Activated CD4-positive, alpha-beta memory T cell treated with anti-CD3 and anti-CD28 coated beads for 36 hours (primary cell): ENCODE data around the gene PAEP. TPM values are rescaled to one million over a fixed set of nuclear protein-coding genes. Genes with fewer than 3 reads are reported as not detected.
"Not testable (repeated sequence)": the region's sequence is repeated elsewhere in the genome, so short reads cannot be mapped to it uniquely, and the experiment has no call there.

ENCODE experiments used
- CTCF ChIA-PET: fragments of 350-600 bp; sonication (Branson Sonifier 250); formaldehyde crosslinking; loops from one replicate; lab custom pipeline; 2021; ENCODE audit warnings: antibody characterized with exemption, inconsistent platforms; lab: Charles Lee
- POLR2A ChIA-PET: fragments of 350-600 bp; sonication (Branson Sonifier 250); formaldehyde crosslinking; loops from one replicate; lab custom pipeline; 2021; ENCODE audit warnings: antibody characterized with exemption; lab: Charles Lee
- DNase-seq: peaks from one replicate; pipeline ENCODE4 v3.0.0-alpha.2; 2020
- H3K27ac Mint-ChIP-seq: one replicate; pipeline ENCODE4 v1.8.0; 2021; ENCODE audit warnings: mixed read lengths
- H3K27me3 Mint-ChIP-seq: one replicate; pipeline ENCODE4 v1.8.0; 2021; ENCODE audit warnings: mixed read lengths
- H3K36me3 Mint-ChIP-seq: one replicate; pipeline ENCODE4 v1.8.0; 2021; ENCODE audit warnings: mixed read lengths
- H3K4me1 Mint-ChIP-seq: one replicate; pipeline ENCODE4 v1.8.0; 2021; ENCODE audit warnings: low read depth, mixed read lengths
- H3K4me3 Mint-ChIP-seq: one replicate; pipeline ENCODE4 v1.8.0; 2021; ENCODE audit warnings: mild to moderate bottlenecking, mixed read lengths
- H3K9me3 Mint-ChIP-seq: one replicate; pipeline ENCODE4 v1.8.0; 2021; ENCODE audit warnings: mixed read lengths
- intact Hi-C: fragments of 100-400 bp; cut with micrococcal nuclease; formaldehyde crosslinking; loops from one replicate; pipeline ENCODE4 v1.15.1; 2023
- total RNA-seq, 2 experiments: library from RNA; stranded (reverse); gene quantifications; one replicate each; pipeline ENCODE4 v1.2.3, GENCODE V29; 2021

The PAEP gene
- total RNA-seq, 2 experiments from 2014 or later: not detected

DNA sequence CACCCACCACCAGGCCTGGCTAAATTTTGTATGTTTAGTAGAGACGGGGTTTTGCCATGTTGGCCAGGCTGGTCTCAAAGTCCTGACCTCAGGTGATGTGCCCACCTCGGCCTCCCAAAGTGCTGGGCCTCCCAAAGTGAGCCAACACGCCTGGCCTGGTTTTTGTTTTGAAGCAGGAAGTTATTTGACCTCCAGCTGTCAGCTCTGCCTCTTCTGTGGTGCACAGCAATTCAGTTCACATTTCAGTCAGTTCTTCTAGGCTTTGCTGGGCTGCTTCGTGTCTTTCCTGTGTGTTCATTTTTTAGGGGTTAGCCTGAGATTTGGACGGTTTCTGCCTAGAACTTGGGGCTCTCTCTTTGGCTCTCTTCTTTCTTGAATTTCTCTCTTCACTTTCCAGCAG lies 31.4 kb upstream of the PAEP start:
- ChIA-PET POLR2A (no interaction called here), CTCF (no interaction called here)
- Mint-ChIP-seq H3K4me3 (no peak overlapping the region), H3K36me3 (no peaks in the 10 kb centered on the region), H3K4me1 (no peaks in the 10 kb centered on the region), H3K27me3 (peaks cover 11% of the 10 kb centered on the region), H3K27ac (no peak overlapping the region), H3K9me3 (no peaks in the 10 kb centered on the region)
- peak; percentile 7 for DNase-seq
- intact Hi-C loops: no loop called here

DNA sequence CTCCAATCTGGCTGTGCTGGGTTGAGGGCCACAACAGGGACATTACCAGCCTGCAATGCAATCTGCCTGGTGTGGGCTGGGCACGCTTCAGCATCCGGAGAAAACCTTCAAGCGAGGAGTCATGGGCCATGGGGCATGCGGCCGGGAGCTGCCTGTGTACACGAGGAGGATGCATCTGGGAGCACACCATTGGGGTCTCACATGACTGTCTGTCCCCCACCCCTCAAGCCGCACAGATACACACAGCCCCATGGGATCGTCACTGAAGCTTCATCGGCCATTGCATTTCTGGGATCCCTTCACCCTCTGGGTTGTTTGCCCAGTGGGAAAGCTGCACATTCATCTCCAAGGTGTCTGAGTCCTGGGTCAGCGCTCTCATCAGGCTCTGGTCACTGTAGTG lies 30.5 kb upstream of the PAEP start:
- Mint-ChIP-seq H3K36me3 (no peaks in the 10 kb centered on the region), H3K4me1 (no peaks in the 10 kb centered on the region), H3K27me3 (peaks cover 11% of the 10 kb centered on the region), H3K27ac (no peak overlapping the region), H3K4me3 (no peak overlapping the region), H3K9me3 (no peaks in the 10 kb centered on the region)
- intact Hi-C loops: no loop called here
- CTCF ChIA-PET: no interaction called here
- peak; percentile 1 for DNase-seq
- POLR2A ChIA-PET: no interaction called here

DNA sequence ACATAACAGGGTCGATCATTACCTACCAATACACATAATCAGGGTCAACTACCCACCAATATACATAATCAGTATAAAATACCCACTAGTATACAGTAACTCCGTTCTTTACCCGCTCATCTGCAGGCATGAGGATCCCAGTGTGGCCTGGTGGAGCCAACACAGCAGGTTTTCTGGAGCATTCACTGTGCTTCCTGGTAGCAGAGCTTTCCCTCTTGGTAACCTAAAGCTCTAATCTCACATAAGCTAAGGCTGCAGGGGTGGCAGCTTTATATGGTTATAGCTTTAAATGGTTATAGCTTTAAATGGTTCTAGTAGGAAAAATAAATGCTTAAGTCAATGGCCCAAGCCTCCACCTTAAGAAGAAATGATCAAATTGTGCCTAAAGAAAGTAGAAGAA lies 28.4 kb upstream of the PAEP start:
- H3K27me3 Mint-ChIP-seq: peaks cover 15% of the 10 kb centered on the region
- H3K36me3 Mint-ChIP-seq: no peaks in the 10 kb centered on the region
- no peak overlapping the region for H3K4me3 Mint-ChIP-seq
- no peak overlapping the region for H3K27ac Mint-ChIP-seq
- peak; percentile 5 for DNase-seq
- ChIA-PET POLR2A (no interaction called here), CTCF (interaction anchor here (1.0 kb wide), 1 partner anchor 28 kb away, joined by 4 read pairs; no protein-coding TSS in a partner anchor)
- H3K9me3 Mint-ChIP-seq: no peaks in the 10 kb centered on the region
- intact Hi-C loops: no loop called here
- H3K4me1 Mint-ChIP-seq: no peaks in the 10 kb centered on the region

DNA sequence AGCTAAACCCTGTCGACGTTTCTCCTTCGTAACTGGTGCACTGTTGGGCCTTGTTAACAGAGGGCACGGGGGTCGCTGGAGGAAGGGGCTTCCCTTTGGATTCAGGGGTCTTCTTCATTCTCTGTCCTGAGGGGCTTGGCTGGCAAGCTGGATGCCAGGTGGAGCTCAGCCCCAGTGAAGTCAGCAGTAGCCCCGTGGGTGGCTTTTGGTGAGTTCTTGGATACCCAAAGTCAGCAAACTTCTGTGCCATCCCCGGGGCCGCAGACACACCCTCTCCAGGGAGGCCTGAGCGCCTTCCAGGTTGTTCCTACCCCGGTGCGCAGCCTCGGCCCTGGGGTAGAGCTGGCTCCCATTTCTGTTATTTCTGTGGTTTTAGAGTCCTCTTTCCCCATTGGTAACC lies 27.9 kb upstream of the PAEP start:
- peaks cover 16% of the 10 kb centered on the region for H3K27me3 Mint-ChIP-seq
- H3K4me3 Mint-ChIP-seq: no peak overlapping the region
- no peaks in the 10 kb centered on the region for H3K36me3 Mint-ChIP-seq
- H3K27ac Mint-ChIP-seq: no peak overlapping the region
- intact Hi-C loops: no loop called here
- ChIA-PET CTCF (interaction anchor here (1.0 kb wide), 1 partner anchor 29 kb away, joined by 4 read pairs; no protein-coding TSS in a partner anchor), POLR2A (no interaction called here)
- H3K9me3 Mint-ChIP-seq: no peaks in the 10 kb centered on the region
- no peaks in the 10 kb centered on the region for H3K4me1 Mint-ChIP-seq
- peak; percentile 3 for DNase-seq

DNA sequence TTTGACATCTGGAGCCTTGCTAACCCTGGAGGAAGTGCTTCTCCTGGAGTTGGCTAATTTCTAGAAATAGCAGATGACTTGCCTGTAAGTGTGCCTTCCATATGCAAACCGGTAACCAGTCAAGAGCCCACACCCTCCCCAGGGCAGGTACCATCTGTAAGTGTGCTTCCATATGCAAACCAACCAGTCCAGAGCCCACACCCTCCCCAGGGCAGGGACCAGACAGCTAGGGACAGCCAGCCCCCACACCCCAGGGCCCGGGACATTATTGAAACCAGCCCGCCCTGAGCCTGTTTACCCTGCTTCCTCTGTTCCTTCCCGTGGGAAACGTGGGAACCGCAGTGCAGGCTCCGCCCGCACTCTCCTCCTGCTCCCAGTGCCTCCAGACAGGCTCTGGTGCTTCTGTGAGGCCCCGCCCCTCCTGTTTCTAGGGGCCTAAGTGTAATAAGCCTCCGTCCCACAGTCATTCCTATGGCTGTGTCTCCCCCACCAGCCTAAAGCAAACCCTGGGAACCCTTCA lies 27.3 kb upstream of the PAEP start:
- H3K9me3 Mint-ChIP-seq, intact Hi-C loops, H3K36me3 Mint-ChIP-seq, POLR2A ChIA-PET, CTCF ChIA-PET, H3K27ac Mint-ChIP-seq, H3K4me1 Mint-ChIP-seq, H3K4me3 Mint-ChIP-seq: not testable (repeated sequence)
- peaks cover 19% of the 10 kb centered on the region for H3K27me3 Mint-ChIP-seq
- peak; percentile 4 for DNase-seq

DNA sequence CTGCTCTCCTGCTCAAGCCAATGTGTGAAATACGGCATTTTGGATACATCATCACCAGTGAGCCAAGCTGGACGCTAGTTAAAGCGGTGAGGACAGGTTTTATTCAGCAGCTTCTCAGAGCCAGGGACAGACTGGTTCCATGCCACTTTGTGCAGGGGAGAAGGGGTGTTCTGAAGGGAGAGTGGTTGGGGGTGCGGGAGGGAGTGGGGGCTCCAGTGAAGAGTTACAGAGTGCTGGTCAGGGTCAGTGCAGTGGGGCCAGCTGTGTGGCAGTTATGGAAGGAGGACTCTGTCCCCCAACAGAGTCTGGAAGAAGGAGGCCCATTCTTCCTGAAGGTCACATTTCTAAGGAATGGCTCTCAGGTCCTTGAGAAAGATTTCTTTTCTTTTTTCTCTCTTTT lies 26.7 kb upstream of the PAEP start:
- peak; percentile 4 for DNase-seq
- H3K4me3 Mint-ChIP-seq, POLR2A ChIA-PET, intact Hi-C loops, H3K27ac Mint-ChIP-seq, H3K9me3 Mint-ChIP-seq, H3K4me1 Mint-ChIP-seq, H3K36me3 Mint-ChIP-seq: not testable (repeated sequence)
- CTCF ChIA-PET: interaction anchor here (0.6 kb wide), 1 partner anchor 1691 kb away, joined by 4 read pairs; no protein-coding TSS in a partner anchor
- peaks cover 21% of the 10 kb centered on the region for H3K27me3 Mint-ChIP-seq

DNA sequence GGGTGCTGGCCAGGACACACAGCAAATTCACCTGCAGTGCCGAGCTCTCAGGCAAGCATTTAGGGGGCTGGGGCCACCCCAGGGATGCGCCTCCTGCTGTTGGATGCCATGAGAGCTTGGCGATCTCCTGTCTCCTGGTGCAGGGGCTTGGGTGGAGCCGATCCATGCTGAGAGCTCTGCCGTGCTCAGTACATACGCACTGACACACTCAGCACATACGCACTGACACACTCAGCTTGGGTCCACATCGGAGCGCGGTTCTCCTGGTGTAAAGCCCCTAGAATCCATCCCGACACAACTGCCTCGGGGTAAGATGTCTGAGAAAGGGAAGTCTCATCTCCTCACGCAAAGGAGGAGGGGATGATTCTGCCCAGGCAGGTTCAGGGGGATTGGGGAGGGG lies 25.9 kb upstream of the PAEP start:
- H3K27me3 Mint-ChIP-seq: peaks cover 25% of the 10 kb centered on the region
- H3K4me3 Mint-ChIP-seq, intact Hi-C loops, H3K9me3 Mint-ChIP-seq, H3K36me3 Mint-ChIP-seq, CTCF ChIA-PET, H3K4me1 Mint-ChIP-seq, POLR2A ChIA-PET, H3K27ac Mint-ChIP-seq: not testable (repeated sequence)
- DNase-seq: peak; percentile 3

DNA sequence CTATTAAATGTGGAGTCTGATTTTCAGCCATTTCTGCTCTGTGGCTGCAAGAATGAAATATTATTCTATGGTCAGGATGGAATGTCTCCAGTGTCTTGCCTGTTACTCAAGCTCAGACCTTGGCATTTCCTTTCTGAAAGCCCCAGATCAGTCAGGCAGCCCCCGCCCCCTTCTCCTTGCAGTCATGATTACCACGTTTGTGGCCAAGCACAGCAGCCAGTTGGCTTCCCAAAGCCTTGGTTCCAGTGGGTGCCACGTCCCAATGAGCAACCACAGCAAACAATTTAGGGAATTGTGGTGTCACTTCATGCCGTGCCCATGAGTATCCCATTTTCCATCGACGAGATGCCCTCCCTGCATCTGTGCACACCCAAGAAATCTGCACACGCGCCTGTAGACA lies 25.3 kb upstream of the PAEP start:
- H3K27ac Mint-ChIP-seq: no peak overlapping the region
- no peak for DNase-seq
- H3K36me3 Mint-ChIP-seq: no peaks in the 10 kb centered on the region
- no peaks in the 10 kb centered on the region for H3K9me3 Mint-ChIP-seq
- ChIA-PET POLR2A (no interaction called here), CTCF (no interaction called here)
- H3K4me3 Mint-ChIP-seq: no peak overlapping the region
- intact Hi-C loops: no loop called here
- peaks cover 24% of the 10 kb centered on the region for H3K27me3 Mint-ChIP-seq
- H3K4me1 Mint-ChIP-seq: no peaks in the 10 kb centered on the region

DNA sequence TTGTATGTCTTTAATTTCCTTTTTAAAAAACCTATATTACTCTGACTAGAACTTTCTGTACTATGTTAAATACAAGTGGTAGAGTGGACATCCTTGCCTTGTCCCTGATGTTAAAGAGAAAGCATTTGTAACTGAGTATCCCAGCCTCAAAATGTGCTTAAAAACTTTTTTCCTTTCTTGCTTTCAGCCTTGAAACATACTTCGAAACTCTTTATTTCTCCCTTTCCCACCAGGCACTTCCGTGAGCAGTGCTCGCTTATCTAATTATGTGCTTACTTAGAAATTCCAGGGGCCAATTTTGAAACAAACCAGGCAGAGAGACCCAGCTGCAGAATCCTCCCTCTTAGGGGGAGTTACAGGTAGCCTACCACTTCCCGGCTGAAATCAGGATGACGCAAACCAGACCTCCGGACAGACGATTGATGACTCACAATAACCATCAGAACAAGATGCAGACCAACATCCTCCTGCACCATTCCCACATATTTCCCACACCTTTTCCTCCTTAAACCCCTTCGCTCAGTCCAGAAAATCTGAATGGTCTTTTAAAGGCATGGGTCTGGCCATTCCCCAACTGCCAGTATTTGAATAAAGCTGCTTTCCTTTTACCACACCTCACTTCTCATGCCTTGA lies 18.2 kb upstream of the PAEP start:
- H3K4me3 Mint-ChIP-seq, H3K9me3 Mint-ChIP-seq, H3K27ac Mint-ChIP-seq, CTCF ChIA-PET, intact Hi-C loops, H3K4me1 Mint-ChIP-seq, POLR2A ChIA-PET, DNase-seq, H3K36me3 Mint-ChIP-seq: not testable (repeated sequence)
- H3K27me3 Mint-ChIP-seq: peaks cover 15% of the 10 kb centered on the region

DNA sequence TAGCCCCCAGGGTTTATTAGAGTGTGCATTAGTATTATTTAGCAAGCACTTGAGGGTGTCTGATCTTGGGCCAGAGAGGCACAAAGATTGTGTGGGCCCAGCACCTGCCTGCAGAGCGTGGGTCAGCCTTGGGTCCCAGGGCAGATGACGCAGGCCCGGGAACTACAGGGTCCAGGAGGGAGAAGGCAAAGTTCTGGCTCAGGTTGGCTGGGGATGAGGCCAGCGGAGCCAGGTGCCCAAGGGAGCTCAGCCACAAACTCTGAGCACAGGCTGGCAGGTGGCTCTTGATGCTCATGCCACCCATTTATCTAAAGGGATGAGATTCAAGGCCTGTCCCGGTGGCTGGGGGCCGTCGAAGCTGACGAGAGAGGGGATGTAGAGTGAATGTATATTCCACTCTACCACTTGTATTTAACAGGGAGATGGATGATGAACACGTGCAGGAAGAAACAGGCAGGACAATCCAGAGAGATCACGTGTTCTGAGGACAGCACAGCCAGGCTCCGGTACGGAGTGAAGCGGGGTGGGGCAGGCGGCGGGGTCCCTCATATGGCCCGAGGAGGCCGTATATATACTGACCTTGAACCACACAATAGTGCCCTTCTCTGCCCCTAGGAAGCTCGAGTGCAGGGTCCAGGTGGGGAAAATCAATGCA lies 16.4 kb upstream of the PAEP start:
- ChIA-PET POLR2A (no interaction called here), CTCF (no interaction called here)
- no peak for DNase-seq
- H3K27me3 Mint-ChIP-seq: peaks cover 7% of the 10 kb centered on the region
- H3K36me3 Mint-ChIP-seq: no peaks in the 10 kb centered on the region
- H3K4me3 Mint-ChIP-seq: no peak overlapping the region
- H3K27ac Mint-ChIP-seq: no peak overlapping the region
- H3K4me1 Mint-ChIP-seq: no peaks in the 10 kb centered on the region
- no peaks in the 10 kb centered on the region for H3K9me3 Mint-ChIP-seq
- intact Hi-C loops: no loop called here

DNA sequence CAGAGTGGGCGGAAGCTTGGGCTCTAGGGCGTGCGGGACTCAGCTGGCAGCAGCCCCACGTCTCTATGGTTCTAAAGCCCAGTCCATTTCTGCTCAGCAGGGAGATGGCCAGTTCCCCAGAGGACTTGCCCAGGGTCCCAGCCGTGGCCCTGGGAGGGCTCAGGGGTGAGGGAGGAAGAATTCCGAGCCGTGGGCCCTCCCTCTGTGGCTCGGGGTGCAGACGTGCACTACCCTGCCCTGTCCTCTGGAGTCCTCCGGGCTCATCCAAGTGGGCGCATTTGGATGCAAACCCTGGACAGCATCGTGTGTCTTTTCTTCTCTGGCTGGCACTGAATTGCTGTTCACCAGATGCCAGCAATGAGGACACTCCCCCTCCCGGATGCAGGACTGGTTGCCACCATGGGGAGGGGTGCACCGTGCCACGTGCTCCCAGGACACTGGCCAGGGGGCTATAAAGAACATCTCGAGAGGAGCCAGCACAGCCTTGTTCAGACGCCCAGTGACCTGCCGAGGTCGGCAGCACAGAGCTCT lies 15.8 kb upstream of the PAEP start, which contains the start of gene OBP2A:
OBP2A (plus strand) TSS at position 481 of the 531 bp plus-strand sequence. CDS start 55 bp downstream, outside the sequence.
- H3K4me1 Mint-ChIP-seq, H3K27ac Mint-ChIP-seq, DNase-seq, H3K27me3 Mint-ChIP-seq, POLR2A ChIA-PET, H3K36me3 Mint-ChIP-seq, CTCF ChIA-PET, intact Hi-C loops, H3K9me3 Mint-ChIP-seq, H3K4me3 Mint-ChIP-seq: not testable (repeated sequence)

DNA sequence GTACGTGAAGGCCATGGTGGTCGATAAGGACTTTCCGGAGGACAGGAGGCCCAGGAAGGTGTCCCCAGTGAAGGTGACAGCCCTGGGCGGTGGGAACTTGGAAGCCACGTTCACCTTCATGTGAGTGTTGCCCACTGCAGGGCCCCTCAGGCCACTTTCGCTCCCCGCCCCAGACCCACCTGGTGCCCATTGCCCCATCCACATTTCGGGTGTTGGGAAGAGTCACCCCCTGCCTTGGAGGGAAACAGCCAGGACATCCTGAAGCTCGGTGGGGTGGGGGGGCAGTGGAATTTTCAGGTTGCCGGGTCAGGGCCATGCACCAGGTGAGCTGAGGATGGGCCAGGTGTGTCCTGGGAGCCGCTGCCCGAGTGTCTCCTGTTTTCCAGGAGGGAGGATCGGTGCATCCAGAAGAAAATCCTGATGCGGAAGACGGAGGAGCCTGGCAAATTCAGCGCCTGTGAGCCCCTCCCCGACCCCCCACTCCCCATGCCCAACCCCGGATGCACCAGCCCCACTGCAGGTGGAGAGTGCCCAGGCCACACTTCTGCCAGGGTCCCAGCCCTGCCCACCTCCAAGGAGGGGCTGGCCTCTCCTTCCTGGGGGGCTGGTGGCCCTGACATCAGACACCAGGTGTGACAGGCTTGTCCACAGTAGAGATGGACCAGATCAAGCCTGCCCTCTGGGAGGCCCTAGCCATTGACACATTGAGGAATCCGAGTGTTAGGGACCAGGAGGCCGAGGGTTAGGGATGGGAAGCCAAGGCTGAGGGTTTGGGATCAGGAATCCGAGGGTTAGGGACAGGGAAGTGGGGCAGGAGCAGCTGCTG lies 14.6 kb upstream of the PAEP start:
- H3K4me1 Mint-ChIP-seq, H3K27ac Mint-ChIP-seq, H3K9me3 Mint-ChIP-seq, H3K36me3 Mint-ChIP-seq, H3K27me3 Mint-ChIP-seq, DNase-seq, H3K4me3 Mint-ChIP-seq, CTCF ChIA-PET, POLR2A ChIA-PET, intact Hi-C loops: not testable (repeated sequence)
